Measurements from ENCODE around the gene GPN3. TPM values are rescaled to one million over a fixed set of nuclear protein-coding genes. Genes with fewer than 3 reads are reported as not detected.

GPN3 gene
- total and polyA plus RNA-seq, 2 of the 8 experiments (the other 6 are each of a cell fraction or from before 2014, with no cell fraction given): 49.7 to 52.9 TPM

- TF ChIP-seq EZH2 (IDR thresholded peaks at IDR 0.05; ENCODE audit: low read depth, low read length, severe bottlenecking): no peak
- TF ChIP-seq RAD21 (IDR thresholded peaks at IDR 0.05 in 1 of 2, conservative IDR thresholded peaks at IDR 0.05 in 1 of 2; ENCODE audit: low read depth in 2 of 2, low read length in 2 of 2): no peak
- TF ChIP-seq CREB1 (IDR thresholded peaks at IDR 0.05): no peak
- TF ChIP-seq CBX5 (IDR thresholded peaks at IDR 0.05; ENCODE audit: low read depth, low read length): no peak
- TF ChIP-seq BACH1 (IDR thresholded peaks at IDR 0.05; ENCODE audit: low read length): no peak
- TF ChIP-seq E2F6 (IDR thresholded peaks at IDR 0.05): no peak
- peak; percentile 58; the same call in 1 of the 2 replicates for TF ChIP-seq SP4 (IDR thresholded peaks at IDR 0.05; ENCODE audit: low read length)
- no peak for TF ChIP-seq CTBP2 (IDR thresholded peaks at IDR 0.05; ENCODE audit: borderline replicate concordance, insufficient read depth, insufficient read length, low read length)
- TF ChIP-seq TEAD4 (IDR thresholded peaks at IDR 0.05; ENCODE audit: low read depth, low read length): no peak
- TF ChIP-seq TBP (IDR thresholded peaks at IDR 0.05; ENCODE audit: low read depth, low read length): no peak
- no peak for TF ChIP-seq SAP30 (IDR thresholded peaks at IDR 0.05; ENCODE audit: insufficient read depth, insufficient replicate concordance, low read length)
- peak in 1 of 2 experiments; percentile 34; a peak in 1 of 3 replicates for TF ChIP-seq POLR2A (IDR thresholded peaks at IDR 0.05; ENCODE audit: control extremely low read depth in 1 of 2, low read depth in 2 of 2, low read length in 2 of 2)
Observed at GRCh38 chr12:110403976-110404682, 63.9 kb downstream of the GPN3 start (continued).

Data from H1 (cell line).